Fibroblast of villous mesenchyme (primary cell): Measurements from ENCODE around the gene DXO. TPM values are rescaled to one million over a fixed set of nuclear protein-coding genes. Genes with fewer than 3 reads are reported as not detected.
"Not testable (repeated sequence)": the region's sequence is repeated elsewhere in the genome, so short reads cannot be mapped to it uniquely, and the experiment has no call there.

ENCODE experiments used
- DNase-seq: peaks from one replicate; pipeline ENCODE4 v3.0.0-alpha.2; 2010; ENCODE audit warnings: low read depth
- H3K4me3 ChIP-seq: 2 replicates; pipeline ENCODE4 v1.5.1; 2011; ENCODE audit warnings: low read depth, mild to moderate bottlenecking, low read length
- total RNA-seq: library from RNA; depleted of rRNA; stranded (reverse); fragments of >200 nt; gene quantifications from 2 replicates; pipeline ENCODE4 v1.2.3, GENCODE V29; 2012
- TF ChIP-seq, protein P1 (sequence below): IDR thresholded peaks from 2 replicates; pipeline ENCODE4 v1.5.1; 2012; ENCODE audit warnings: low read depth, mild to moderate bottlenecking, low read length; ENCODE audit not compliant: insufficient read depth

The DXO gene
- 14.2 and 21.9 TPM in 2 replicates for total RNA-seq

DNA sequence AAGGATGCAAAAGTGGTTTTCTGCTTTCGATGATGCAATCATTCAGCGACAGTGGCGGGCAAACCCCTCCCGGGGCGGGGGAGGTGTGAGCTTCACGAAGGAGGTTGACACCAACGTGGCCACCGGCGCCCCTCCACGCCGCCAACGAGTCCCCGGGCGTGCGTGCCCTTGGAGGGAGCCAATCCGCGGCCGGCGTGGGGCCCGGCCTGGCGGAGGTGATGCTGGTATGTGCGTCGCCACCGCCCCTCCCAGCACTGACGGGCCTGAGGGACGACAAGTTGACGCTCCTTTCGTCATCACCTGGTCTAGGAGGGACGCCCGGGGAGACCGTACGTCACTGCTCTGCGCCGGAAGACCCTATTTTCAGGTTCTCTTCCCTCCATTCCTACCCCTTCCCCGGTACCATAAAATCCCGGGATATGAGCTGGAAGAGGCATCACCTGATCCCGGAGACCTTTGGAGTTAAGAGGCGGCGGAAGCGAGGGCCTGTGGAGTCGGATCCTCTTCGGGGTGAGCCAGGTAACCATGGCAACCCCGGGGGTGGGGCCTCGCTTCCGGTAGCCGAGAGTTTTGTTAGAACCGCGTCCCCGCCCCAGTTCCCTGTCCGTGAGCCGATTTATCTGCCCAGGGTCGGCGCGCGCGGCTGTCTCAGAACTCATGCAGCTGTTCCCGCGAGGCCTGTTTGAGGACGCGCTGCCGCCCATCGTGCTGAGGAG, at the start of gene DXO:
Gene DXO (minus strand): TSS at position 146 of the 716 bp plus-strand sequence. CDS start 463 bp downstream, outside the sequence.
- H3K4me3 ChIP-seq = peak within 1 kb of the TSS; percentile 61
- TF ChIP-seq, protein P1, sequence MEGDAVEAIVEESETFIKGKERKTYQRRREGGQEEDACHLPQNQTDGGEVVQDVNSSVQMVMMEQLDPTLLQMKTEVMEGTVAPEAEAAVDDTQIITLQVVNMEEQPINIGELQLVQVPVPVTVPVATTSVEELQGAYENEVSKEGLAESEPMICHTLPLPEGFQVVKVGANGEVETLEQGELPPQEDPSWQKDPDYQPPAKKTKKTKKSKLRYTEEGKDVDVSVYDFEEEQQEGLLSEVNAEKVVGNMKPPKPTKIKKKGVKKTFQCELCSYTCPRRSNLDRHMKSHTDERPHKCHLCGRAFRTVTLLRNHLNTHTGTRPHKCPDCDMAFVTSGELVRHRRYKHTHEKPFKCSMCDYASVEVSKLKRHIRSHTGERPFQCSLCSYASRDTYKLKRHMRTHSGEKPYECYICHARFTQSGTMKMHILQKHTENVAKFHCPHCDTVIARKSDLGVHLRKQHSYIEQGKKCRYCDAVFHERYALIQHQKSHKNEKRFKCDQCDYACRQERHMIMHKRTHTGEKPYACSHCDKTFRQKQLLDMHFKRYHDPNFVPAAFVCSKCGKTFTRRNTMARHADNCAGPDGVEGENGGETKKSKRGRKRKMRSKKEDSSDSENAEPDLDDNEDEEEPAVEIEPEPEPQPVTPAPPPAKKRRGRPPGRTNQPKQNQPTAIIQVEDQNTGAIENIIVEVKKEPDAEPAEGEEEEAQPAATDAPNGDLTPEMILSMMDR = no peak
- DNase-seq = peak; percentile 99

DNA sequence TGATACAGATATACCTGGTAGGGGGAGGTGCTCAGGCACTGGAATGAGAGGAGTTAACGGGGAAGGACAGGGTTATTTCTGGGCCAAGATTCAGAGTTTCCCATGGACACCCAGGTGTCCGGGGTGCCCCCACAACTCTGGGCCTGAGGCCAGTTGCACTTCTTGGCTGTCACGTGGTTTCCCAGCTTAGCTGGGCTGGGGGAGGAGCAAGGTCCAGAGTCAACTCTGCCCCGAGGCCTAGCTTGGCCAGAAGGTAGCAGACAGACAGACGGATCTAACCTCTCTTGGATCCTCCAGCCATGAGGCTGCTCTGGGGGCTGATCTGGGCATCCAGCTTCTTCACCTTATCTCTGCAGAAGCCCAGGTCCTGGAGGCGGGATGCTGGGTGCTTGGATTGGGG, 42.6 kb upstream of the DXO start, which contains the start of gene C4B:
Gene C4B (plus strand): TSS at position 249 of the 400 bp plus-strand sequence. CDS start 51 bp downstream, at position 300.
- not testable (repeated sequence) for DNase-seq, H3K4me3 ChIP-seq

DNA sequence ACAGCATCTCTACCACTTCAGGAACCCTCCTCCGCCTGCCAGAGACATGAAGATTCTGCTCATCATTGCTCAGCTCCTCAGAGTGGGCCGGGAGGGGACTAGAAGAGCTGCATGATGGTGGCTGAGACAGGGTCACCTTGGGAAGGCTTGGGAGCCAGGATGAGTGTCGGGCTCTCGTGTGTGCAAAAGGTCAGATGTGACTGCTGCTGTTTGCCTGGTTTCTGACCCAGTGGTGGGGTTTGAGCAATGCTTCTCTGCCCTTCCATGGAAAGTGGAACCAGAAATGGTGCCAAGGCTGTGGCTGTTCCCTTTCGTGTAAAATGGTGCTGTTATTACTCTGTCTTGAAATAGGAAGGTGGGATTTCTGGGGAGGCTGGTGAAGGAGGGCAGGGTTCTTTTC, 41.8 kb upstream of the DXO start:
- DNase-seq, H3K4me3 ChIP-seq: not testable (repeated sequence)

DNA sequence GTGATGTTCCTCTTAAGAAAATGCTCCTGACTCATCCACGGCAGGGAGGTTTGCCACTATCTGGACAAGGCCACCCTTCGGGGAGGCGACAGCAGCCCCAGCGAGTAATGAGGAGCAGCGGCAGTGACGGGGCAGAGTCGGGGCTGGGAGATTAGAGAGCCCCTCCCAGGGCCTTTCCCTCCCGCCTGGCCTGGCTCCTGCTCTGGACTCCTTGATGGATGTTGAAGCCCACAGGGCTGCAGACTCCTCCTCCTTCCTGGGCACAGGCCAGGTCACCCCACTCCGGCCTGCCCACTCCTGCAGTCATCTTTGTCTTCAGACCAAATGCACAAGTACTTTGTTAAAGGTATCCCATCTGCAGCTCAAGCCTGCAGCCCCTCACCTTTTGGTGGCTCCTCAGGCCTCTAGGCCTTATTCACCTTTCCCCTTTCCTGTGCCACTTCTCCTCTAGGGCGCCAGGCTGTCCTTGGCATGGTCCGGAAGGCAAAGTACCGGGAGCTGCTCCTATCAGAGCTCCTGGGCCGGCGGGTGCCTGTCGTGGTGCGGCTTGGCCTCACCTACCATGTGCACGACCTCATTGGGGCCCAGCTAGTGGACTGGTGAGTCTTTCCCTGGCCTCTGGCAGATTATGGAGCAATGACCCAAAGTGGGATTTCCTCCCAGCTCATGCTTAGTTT, 41.1 kb upstream of the DXO start:
- H3K4me3 ChIP-seq, DNase-seq: not testable (repeated sequence)

DNA sequence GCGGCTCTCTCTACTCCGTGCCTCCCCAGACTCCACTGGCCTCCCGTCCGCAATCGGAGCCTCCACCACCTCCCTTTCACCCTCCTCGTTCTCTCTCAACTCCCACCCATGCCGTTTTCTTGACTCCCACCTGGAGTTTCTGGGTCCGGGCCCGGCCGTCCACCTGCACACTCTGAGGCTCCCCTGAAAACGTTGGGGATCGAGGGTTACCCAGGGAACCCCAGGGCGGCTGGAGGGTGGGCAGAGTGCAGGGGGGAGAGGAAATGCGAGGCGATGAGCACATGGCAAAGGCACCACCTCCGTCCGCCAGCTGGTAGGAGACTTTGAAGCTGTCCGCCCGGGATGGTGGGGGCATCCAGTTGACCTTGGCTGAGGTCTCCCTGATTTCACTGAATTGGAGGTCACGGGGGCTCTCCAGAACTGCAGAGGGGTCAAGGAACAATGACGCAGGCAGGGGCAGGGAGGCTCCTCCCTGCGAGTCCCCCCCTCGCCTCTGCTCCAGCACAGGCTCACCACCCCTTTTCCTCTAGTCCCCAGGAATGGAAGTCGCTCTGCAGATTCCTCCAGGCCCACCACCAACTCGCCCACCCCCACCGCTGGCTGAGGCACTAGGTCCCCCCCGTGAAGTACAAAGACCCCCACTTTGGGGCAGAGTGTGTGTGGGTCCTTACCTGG, 39.1 kb upstream of the DXO start:
- not testable (repeated sequence) for DNase-seq, H3K4me3 ChIP-seq

DNA sequence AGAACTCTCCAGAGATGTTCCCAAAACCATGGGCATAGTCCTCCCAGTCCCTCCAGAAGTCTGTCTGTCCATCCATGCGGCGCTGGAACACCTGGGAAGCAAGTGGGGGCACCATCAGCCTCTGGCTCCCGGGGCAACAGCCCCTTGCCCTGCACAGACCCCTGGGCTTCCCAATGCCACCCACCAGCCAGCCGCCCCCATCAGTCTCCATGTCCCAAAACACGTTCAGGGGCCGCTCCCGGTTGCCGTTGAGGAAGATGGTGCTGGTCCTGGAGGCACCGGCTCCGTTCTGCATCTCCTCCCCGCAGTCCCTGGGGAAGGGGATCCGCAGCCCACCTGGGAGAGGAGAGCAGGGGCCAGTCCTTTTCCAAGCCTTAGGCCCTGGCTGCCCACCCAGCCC, 37.6 kb upstream of the DXO start:
- not testable (repeated sequence) for H3K4me3 ChIP-seq, DNase-seq

DNA sequence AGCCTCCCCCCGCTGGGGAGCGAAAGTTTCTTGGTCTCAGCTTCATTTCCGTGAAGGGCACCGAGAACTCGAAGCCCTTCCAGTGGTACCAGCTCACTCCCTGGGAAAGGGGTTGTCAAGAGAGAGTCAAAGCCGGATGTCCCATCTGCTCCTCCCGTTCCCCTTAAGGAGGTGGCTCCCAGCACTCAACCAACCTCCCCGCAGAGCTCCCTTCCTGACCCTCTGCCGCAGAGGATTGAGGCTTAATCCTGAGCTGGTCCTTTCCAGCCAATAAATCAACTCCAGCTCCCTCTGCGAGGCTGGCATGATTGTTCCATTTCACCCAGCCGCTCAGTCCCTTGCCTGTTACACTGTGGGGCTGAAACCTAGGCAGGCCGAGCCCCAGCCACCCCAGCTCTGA, 36.7 kb upstream of the DXO start:
- not testable (repeated sequence) for H3K4me3 ChIP-seq
- peak; percentile 5 for DNase-seq

DNA sequence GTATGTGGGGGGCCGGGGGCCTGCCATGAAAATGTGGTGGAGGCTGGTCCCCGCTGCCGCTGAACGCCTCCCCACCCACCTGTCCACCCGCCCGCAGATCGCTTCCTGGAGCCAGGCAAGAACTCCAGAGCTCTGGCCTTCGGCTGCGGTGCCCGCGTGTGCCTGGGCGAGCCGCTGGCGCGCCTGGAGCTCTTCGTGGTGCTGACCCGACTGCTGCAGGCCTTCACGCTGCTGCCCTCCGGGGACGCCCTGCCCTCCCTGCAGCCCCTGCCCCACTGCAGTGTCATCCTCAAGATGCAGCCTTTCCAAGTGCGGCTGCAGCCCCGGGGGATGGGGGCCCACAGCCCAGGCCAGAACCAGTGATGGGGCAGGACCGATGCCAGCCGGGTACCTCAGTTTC, 36.1 kb upstream of the DXO start:
- H3K4me3 ChIP-seq, DNase-seq: not testable (repeated sequence)

DNA sequence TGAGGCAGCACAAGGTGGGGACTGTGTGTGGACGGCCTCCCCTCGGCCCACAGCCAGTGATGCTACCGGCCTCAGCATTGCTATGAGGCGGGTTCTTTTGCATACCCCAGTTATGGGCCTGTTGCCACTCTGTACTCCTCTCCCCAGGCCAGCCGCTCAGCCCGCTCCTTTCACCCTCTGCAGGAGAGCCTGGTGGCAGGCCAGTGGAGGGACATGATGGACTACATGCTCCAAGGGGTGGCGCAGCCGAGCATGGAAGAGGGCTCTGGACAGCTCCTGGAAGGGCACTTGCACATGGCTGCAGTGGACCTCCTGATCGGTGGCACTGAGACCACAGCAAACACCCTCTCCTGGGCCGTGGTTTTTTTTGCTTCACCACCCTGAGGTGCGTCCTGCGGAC, 35.1 kb upstream of the DXO start:
- DNase-seq = not testable (repeated sequence)

DNA sequence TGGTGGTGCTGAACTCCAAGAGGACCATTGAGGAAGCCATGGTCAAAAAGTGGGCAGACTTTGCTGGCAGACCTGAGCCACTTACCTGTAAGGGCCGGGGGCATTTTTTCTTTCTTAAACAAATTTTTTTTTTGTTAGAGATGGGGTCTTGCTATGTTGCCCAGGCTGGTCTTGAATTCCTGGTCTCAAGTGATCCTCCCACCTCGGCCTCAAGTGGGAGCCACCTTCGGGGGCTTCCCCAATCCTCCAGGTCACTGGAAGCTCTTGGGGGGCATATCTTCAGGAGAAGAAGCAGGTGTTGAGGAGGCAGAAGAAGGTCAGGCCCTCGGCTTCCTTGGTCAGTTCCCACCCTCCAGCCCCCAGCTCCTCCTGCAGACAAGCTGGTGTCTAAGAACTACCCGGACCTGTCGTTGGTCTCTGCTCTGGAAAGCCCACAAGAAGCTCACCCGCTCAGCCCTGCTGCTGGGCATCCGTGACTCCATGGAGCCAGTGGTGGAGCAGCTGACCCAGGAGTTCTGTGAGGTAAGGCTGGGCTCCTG, 34.1 kb upstream of the DXO start:
- DNase-seq, H3K4me3 ChIP-seq: not testable (repeated sequence)

More for the DNA sequence above, 35.1 kb upstream of the DXO start:
- not testable (repeated sequence) for H3K4me3 ChIP-seq

DNA sequence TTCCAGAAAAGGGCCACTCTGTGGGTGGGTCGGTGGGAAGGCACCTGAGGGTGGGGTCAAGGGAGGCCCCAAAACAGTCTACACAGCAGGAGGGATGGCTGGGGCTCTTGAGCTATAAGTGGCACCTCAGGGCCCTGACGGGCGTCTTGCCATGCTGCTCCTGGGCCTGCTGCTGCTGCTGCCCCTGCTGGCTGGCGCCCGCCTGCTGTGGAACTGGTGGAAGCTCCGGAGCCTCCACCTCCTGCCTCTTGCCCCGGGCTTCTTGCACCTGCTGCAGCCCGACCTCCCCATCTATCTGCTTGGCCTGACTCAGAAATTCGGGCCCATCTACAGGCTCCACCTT, 33.6 kb upstream of the DXO start:
- H3K4me3 ChIP-seq, DNase-seq: not testable (repeated sequence)

DNA sequence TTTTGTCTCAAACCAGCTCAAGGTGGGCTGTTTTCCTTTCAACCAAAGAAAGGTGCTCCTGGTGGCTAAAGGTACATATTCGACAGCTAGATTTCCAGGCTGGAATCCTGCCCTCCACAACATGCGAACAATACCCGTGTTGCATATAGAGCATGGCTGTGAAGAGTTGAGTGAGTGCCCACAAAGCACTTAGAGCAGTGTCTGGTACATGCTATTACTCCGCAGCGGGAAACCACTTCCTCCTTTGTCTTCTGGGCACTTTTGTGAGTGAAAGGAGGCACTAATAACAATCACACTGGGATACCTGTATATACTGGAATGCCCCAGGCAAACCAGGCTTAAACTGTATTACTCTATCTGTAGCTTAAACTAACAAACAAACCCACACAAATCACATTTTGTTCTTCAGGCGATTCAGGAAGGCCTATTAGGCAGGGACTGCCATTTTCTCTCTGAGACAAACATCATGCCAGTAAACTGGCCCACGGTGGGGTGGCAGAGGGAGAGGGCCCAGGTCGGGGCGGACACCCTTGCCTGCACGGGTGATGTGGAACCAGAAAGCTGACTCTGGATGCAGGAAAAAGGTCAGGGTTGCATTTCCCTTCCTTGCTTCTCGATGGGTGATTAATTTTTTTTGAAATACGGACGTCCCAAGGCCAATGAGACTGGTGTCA, 33.1 kb upstream of the DXO start:
- not testable (repeated sequence) for DNase-seq, H3K4me3 ChIP-seq

DNA sequence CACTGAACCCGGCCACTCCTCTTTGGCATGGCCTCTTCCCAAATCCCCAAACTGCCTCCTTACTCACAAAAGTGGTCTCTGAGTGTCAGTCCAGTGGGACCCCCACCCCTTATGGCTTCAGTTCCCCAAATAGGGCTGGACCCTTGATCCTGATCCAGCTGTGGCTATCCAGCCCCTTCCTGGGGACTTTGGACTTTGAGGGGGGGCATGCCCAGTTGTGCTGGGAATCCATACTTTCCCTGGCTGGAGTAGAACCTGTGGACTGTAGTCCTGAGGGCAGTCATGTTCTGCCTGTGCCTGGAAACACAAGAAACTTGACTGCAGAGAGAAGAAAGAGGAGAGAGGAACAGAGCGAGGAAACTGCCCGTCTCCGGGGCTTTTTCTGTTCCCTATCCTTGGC, 32.5 kb upstream of the DXO start:
- DNase-seq, H3K4me3 ChIP-seq: not testable (repeated sequence)

DNA sequence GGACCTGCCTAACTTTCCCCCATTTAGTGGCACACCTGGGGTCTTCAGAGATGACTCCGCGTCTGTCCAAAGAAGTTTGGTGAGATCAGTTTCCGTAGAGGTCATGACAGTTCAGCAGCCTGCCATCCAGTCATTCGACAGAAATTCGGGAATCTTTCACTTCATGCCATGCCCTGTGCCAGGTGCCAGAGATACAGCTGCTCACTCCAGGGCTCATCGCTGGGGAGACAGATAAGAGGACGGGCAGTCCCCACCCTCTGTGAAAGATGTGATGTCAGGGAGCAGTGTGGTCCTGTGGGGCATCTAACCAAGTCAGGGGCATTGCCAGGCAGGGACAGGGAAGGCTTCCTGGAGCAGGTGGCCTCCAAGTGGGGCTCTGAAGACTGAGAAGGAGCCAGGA, 31.4 kb upstream of the DXO start:
- not testable (repeated sequence) for DNase-seq

DNA sequence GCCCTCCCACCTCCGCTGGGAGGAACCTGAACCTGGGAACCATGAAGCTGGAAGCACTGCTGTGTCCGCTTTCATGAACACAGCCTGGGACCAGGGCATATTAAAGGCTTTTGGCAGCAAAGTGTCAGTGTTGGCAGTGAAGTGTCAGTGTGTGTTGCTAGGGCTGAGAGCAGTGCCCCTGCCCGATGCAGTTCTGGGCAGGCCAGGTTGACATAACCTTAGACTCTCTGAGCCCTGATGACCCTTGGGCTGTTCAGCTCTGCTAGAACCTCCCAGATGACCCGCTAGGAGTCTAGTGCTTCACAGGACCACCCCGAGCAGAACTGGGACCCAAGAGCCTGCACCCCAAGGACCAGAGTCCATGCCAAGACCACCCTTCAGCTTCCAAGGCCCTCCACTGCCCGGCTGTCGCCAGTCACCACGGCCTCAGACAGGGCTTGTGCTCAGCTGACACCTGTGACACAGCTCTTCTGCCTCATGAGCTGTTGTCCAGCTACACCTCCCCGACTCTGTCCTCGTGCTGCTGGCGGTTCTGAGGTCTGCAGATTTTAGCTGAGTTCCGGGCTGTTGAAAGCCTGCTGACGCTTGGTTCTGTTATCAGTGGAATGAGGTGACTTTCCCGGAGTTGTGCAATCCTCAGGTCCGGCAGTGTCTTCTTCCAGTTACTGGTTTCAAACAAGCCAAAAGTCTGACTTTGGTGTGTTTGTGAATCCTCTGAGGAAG, 30.8 kb upstream of the DXO start:
- not testable (repeated sequence) for DNase-seq, H3K4me3 ChIP-seq

More for the DNA sequence above, 31.4 kb upstream of the DXO start:
- H3K4me3 ChIP-seq = not testable (repeated sequence)

DNA sequence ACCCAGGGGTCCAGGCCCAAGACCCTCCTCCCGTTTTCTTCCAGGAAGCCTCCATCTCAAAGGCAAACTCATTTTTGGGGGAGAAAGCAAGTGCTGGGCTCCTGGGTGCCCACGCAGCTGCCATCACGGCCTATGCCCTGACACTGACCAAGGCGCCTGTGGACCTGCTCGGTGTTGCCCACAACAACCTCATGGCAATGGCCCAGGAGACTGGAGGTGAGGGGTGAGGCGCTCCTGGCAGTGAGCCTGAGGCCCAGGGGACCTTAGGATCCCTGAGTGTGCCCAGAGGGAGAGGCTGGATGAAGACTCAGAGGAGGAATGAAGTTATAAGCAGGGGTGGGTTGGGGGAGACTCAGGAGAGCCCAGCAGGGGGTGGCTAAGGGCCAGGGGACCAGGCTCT, 24.4 kb upstream of the DXO start:
- DNase-seq, H3K4me3 ChIP-seq: not testable (repeated sequence)

DNA sequence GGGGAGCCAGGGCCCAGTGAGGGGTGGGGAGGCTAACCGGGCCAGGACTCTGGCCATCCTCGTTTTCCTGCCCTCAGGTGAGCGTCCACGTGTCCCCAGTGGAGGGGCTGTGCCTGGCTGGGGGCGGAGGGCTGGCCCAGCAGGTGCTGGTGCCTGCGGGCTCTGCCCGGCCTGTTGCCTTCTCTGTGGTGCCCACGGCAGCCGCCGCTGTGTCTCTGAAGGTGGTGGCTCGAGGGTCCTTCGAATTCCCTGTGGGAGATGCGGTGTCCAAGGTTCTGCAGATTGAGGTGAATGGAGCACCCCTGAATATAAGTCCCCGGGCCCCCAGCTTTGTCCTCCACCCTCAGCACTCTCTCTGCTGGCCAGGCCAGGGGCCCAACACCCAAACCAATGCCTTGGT, 22.5 kb upstream of the DXO start:
- DNase-seq = not testable (repeated sequence)

More for the DNA sequence above, 22.5 kb upstream of the DXO start:
- not testable (repeated sequence) for H3K4me3 ChIP-seq
